GM12801 (cell line): ENCODE results near the gene GNAQ.

ENCODE experiments used
- TF ChIP-seq, protein P1 (sequence below): IDR thresholded peaks from one replicate; pipeline ENCODE4 v1.5.1; 2011; ENCODE audit warnings: control low read depth; ENCODE audit not compliant: insufficient read length; ENCODE audit errors: extremely low read depth

GNAQ gene

GRCh38 chr9:77939149-77939668, 92.4 kb downstream of the GNAQ start:
- TF ChIP-seq, protein P1, sequence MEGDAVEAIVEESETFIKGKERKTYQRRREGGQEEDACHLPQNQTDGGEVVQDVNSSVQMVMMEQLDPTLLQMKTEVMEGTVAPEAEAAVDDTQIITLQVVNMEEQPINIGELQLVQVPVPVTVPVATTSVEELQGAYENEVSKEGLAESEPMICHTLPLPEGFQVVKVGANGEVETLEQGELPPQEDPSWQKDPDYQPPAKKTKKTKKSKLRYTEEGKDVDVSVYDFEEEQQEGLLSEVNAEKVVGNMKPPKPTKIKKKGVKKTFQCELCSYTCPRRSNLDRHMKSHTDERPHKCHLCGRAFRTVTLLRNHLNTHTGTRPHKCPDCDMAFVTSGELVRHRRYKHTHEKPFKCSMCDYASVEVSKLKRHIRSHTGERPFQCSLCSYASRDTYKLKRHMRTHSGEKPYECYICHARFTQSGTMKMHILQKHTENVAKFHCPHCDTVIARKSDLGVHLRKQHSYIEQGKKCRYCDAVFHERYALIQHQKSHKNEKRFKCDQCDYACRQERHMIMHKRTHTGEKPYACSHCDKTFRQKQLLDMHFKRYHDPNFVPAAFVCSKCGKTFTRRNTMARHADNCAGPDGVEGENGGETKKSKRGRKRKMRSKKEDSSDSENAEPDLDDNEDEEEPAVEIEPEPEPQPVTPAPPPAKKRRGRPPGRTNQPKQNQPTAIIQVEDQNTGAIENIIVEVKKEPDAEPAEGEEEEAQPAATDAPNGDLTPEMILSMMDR: no peak

GRCh38 chr9:77938163-77938562, 93.4 kb downstream of the GNAQ start:
- TF ChIP-seq, protein P1: no peak

DNA sequence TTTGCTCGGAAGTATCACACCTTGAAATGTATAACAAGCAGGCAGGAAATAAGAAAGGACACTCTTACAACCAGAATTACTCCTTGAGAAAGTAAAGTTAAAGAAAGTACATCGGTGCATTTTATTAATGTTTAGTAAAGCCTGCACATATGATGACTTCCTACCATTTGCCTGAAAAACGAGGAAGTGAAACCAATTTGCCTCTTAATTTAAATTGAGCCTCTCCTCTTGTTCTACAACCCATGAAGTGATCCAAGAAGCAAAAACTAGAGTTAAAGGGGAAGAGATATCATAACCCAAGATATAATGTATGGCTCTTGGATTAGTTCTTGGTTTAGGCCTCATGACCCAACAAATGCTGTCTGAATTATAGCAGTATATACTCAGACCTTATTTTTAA, 95.6 kb downstream of the GNAQ start:
- TF ChIP-seq, protein P1: no peak

- TF ChIP-seq, protein P1: no peak
Measured at GRCh38 chr9:77935211-77935610, 96.4 kb downstream of the GNAQ start.

DNA sequence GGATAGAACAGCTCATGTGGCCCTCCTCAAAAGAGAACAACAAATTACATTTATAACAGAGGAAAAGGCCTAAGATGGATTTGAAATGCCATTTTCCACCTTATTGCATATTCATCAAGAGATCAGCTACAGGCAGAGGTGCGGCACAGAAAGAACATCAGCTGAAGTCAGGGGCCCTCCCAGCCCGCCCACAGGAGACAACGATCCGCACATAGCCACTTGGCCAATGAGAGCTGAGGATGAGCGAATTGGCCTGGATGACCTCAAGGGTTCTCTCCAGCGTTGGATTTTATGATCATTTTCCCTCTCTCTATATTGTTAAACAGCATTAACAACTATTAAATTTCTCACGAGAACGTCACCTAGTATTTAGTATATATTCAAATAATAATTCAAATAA, 97.6 kb downstream of the GNAQ start:
- TF ChIP-seq, protein P1: no peak

DNA sequence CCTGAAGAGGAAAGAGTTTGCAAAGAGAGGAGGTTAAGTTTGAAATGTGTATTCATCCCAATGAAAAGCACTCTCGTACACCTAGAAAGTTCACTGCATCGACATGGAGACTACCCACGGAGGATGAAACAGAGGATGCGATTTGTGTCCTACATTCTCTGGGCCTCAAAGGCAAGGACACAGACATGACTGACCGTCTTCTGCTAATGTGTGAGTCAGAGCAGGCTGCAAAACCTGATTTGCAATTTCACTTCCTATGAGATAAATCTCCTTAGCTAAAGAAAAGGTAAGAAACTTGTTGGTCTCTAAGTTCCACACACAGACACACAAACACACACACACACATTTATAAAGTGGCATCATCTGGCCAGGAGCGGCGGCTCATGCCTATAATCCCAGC, 98.6 kb downstream of the GNAQ start:
- TF ChIP-seq, protein P1: no peak

- TF ChIP-seq, protein P1: no peak
Measured at GRCh38 chr9:77929942-77930341, 101.7 kb downstream of the GNAQ start.

DNA sequence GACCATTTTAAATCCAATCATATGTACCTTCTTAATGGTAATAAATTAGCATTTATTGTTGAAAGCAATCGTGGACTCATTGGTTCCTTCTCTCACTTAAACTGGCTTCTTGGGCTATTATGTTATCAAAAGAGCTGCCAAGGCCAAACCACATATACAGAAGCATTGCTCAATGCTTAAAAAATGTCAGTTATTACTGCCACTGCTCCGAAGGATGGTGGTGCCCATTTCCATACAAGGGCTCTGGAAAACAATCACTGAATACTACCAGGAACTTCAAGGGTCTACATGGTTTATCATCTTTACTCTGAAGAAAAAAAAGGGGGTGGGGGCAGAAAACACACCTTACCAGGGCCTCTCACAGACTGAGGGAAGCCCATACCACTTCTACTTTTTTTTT, 104.3 kb downstream of the GNAQ start:
- TF ChIP-seq, protein P1: no peak
